K562 (cell line): ENCODE measurements around the gene TCF4. TPM values are rescaled to one million over a fixed set of nuclear protein-coding genes. Genes with fewer than 3 reads are reported as not detected.

ENCODE experiments used
- CREBBP ChIP-seq: IDR thresholded peaks from one replicate; pipeline ENCODE4 v1.6.1; 2012; ENCODE audit warnings: low read depth, mild to moderate bottlenecking, control low read depth, inconsistent platforms, low read length
- GABPB1 ChIP-seq: sonication (generic); formaldehyde crosslinking; IDR thresholded peaks from 2 replicates; pipeline ENCODE4 v1.8.0; 2022; ENCODE audit warnings: mild to moderate bottlenecking, missing genetic modification reagents
- GTF2B ChIP-seq: IDR thresholded peaks from 2 replicates; pipeline ENCODE4 v1.6.1; 2011; ENCODE audit not compliant: insufficient read length; ENCODE audit errors: extremely low read depth
- HMGXB4 ChIP-seq: sonication (generic); formaldehyde crosslinking; IDR thresholded peaks from 2 replicates; pipeline ENCODE4 v1.8.1; 2023; ENCODE audit warnings: mild to moderate bottlenecking, missing genetic modification reagents
- HNRNPH1 ChIP-seq: fragments of 200-400 bp; formaldehyde crosslinking; optimal IDR thresholded peaks from 2 replicates; pipeline ENCODE3; 2017; ENCODE audit warnings: low read depth, mild to moderate bottlenecking, low read length, moderate library complexity
- KDM2B ChIP-seq: fragments of 250-450 bp; sonication (Bioruptor Pico); IDR thresholded peaks from 2 replicates; pipeline ENCODE4 v1.8.0; 2021; ENCODE audit warnings: mild to moderate bottlenecking, moderate library complexity
- KLF13 ChIP-seq: fragments of 450-650 bp; IDR thresholded peaks from 2 replicates; pipeline ENCODE4 v1.6.1; 2016; ENCODE audit warnings: missing genetic modification characterization, low read depth, mild to moderate bottlenecking, missing compliant biosample characterization, moderate library complexity, borderline replicate concordance
- REST ChIP-seq, 2 experiments: fragments of 450-650 bp; formaldehyde crosslinking in 1 of 2; IDR thresholded peaks; 2 replicates each; pipeline versions ENCODE4 v1.4.0 to v1.6.1; 2014 to 2020; ENCODE audit warnings: mild to moderate bottlenecking in 2 of 2, borderline replicate concordance in 1 of 2, low read depth in 1 of 2
- RNF219 ChIP-seq: fragments of 250-450 bp; sonication (Bioruptor Pico); IDR thresholded peaks from 2 replicates; pipeline ENCODE4 v1.5.0; 2022; ENCODE audit warnings: mild to moderate bottlenecking
- TCF3 ChIP-seq: sonication (generic); formaldehyde crosslinking; IDR thresholded peaks from 2 replicates; pipeline ENCODE4 v1.4.0; 2020; ENCODE audit warnings: mild to moderate bottlenecking, missing genetic modification reagents
- polyA plus RNA-seq, 8 experiments: library from polyadenylated mRNA; depleted of rRNA in 4 of 8; stranded (reverse) in 5 of 8; unstranded in 3 of 8; fragments of >200 nt; fragmentation: Nextera tagmentation in 2 of 8; fragmentation: Illumina TruSeq in 1 of 8; extraction: Ambion mirVana in 2 of 8; extraction: Trizol in 1 of 8; gene quantifications; 2 replicates each; pipeline versions ENCODE4 v1.2.1 to v1.2.3, GENCODE V29; 2011 to 2014; ENCODE audit warnings: inconsistent platforms in 1 of 8, missing spikeins in 1 of 8
- total RNA-seq, 7 experiments: library from RNA; depleted of rRNA in 6 of 7; stranded (reverse); fragments of >200 nt in 6 of 7; fragmentation: Illumina TruSeq in 2 of 7; extraction: Trizol in 2 of 7; gene quantifications; 2 replicates each; pipeline versions ENCODE4 v1.2.1 to v1.2.3, GENCODE V29; 2011 to 2021; ENCODE audit warnings: low replicate concordance in 1 of 7

TCF4 gene
- total and polyA plus RNA-seq, 9 of the 15 experiments (the other 6 are each of a cell fraction or from before 2014, with no cell fraction given): 4.8 to 24.7 (median 15.2) TPM

GRCh38 chr18:55589625-55590291 lies 1.8 kb upstream of the TCF4 start (continued):
- TF ChIP-seq GTF2B: no peak
- TF ChIP-seq GABPB1 (CRISPR knock-in tag): peak; percentile 44; the same call in 1 of the 2 replicates
- TF ChIP-seq CREBBP: no peak
- TF ChIP-seq TCF3 (CRISPR knock-in tag): no peak
- no peak for TF ChIP-seq HMGXB4 (CRISPR knock-in tag)
- TF ChIP-seq KDM2B (CRISPR knock-in tag): no peak
- TF ChIP-seq HNRNPH1: no peak
- peak; percentile 89 for TF ChIP-seq KLF13
- TF ChIP-seq RNF219: no peak
- no peak for TF ChIP-seq REST (IDR thresholded peaks at IDR 0.05; ENCODE audit: borderline replicate concordance)
- no peak for TF ChIP-seq REST (CRISPR knock-in tag; IDR thresholded peaks at IDR 0.05; ENCODE audit: low read depth)
